Measurements from ENCODE around the gene ANO10. TPM values are rescaled to one million over a fixed set of nuclear protein-coding genes. Genes with fewer than 3 reads are reported as not detected.
"Not testable (repeated sequence)": the region's sequence is repeated elsewhere in the genome, so short reads cannot be mapped to it uniquely, and the experiment has no call there.

Gene ANO10
- polyA plus RNA-seq, 3 donors = 11.2 to 24.8 (median 21.6) TPM

DNA sequence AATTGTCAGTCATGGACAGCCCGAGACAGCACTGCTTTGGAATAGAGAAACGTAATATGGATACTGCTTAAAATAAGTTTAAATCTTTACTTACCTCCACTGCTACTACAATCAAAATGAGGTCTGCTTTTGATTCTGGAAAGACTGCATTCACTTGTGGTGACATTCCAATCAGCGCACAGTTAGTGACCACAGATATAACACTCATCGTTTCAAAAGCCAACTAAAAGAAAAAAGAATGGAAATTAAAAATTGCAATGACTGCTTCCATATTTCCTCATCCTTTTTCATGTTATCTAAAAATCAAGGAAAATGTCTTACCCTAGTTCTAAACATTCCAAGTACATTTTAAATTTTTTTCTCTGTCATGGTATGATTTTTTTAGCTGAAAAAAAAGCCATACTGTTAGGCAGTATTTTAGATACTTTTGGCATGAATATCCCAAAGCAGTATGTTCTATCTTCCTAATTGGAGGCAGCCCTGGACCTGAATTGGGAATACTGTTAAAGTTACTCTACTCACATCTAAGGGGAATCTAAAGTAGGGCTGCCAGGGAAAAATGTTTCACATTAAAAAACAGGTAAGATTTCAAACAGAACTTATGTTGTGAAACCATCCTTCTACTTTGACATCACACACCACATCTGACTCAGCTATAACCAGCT, 72.1 kb downstream of the ANO10 start:
- peaks cover 10% of the 10 kb centered on the region for H3K4me1 Mint-ChIP-seq
- TF ChIP-seq, protein P1, sequence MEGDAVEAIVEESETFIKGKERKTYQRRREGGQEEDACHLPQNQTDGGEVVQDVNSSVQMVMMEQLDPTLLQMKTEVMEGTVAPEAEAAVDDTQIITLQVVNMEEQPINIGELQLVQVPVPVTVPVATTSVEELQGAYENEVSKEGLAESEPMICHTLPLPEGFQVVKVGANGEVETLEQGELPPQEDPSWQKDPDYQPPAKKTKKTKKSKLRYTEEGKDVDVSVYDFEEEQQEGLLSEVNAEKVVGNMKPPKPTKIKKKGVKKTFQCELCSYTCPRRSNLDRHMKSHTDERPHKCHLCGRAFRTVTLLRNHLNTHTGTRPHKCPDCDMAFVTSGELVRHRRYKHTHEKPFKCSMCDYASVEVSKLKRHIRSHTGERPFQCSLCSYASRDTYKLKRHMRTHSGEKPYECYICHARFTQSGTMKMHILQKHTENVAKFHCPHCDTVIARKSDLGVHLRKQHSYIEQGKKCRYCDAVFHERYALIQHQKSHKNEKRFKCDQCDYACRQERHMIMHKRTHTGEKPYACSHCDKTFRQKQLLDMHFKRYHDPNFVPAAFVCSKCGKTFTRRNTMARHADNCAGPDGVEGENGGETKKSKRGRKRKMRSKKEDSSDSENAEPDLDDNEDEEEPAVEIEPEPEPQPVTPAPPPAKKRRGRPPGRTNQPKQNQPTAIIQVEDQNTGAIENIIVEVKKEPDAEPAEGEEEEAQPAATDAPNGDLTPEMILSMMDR (IDR thresholded peaks at IDR 0.05) = no peak
- peak overlapping the region in 2 of 7 donors; percentile 38 to 46 for H3K27ac Mint-ChIP-seq
- no peak overlapping the region for H3K4me2 ChIP-seq (replicated peaks; ENCODE audit: extremely low read depth, low read length, poor library complexity, severe bottlenecking)
- WGBS (ENCODE audit: insufficient coverage) = no CpG with 5 or more reads among the region's 4 CpGs
- peaks cover 34 to 48% of the 10 kb centered on the region in 2 donors for H3K36me3 Mint-ChIP-seq
- no peak overlapping the region for H3K4me3 Mint-ChIP-seq
- no peaks in the 10 kb centered on the region for H3K27me3 ChIP-seq (ENCODE audit: control insufficient read depth in 2 of 2, insufficient read depth in 2 of 2, low read length in 2 of 2)
- H4K20me1 ChIP-seq (ENCODE audit: insufficient read depth, low read length) = no peaks in the 10 kb centered on the region
- no peak overlapping the region for H2AFZ ChIP-seq (ENCODE audit: insufficient read depth, low read depth, low read length, poor library complexity, severe bottlenecking)
- no peak overlapping the region for H3K9ac ChIP-seq (ENCODE audit: insufficient read depth, low read length, poor library complexity, severe bottlenecking)
- H3K79me2 ChIP-seq (ENCODE audit: insufficient read depth, low read length) = no peaks in the 10 kb centered on the region
- H3K4me3 ChIP-seq (replicated peaks in 1 of 3; ENCODE audit: low read depth in 2 of 3, low read length in 3 of 3) = no peak overlapping the region
- peak overlapping the region in 1 of 2 donors; percentile 20 for H3K27ac ChIP-seq (ENCODE audit: low read depth in 1 of 2, low read length in 2 of 2)
- DNase-seq = no peak
- H3K4me1 ChIP-seq (ENCODE audit: control insufficient read depth in 1 of 2, insufficient read depth in 2 of 2, low read length in 2 of 2) = peaks cover 0 to 7% of the 10 kb centered on the region in 2 donors
- H3K9me3 Mint-ChIP-seq = peaks cover 0 to 4% (median 0%) of the 10 kb centered on the region in 7 donors
- H3K9me3 ChIP-seq (replicated peaks in 1 of 2; ENCODE audit: control insufficient read depth in 1 of 2, insufficient read depth in 1 of 2, low read length in 2 of 2) = no peaks in the 10 kb centered on the region
- intact Hi-C loops (cut with micrococcal nuclease) = loop anchor here (10.0 kb wide), 1 partner anchor 645 kb away; no protein-coding TSS in a partner anchor
- H3K27me3 Mint-ChIP-seq (ENCODE audit: low read depth in 3 of 3) = no peaks in the 10 kb centered on the region
- peaks cover 4 to 47% of the 10 kb centered on the region in 2 donors for H3K36me3 ChIP-seq (replicated peaks in 1 of 2; ENCODE audit: control insufficient read depth in 1 of 2, insufficient read depth in 2 of 2, low read length in 2 of 2)

DNA sequence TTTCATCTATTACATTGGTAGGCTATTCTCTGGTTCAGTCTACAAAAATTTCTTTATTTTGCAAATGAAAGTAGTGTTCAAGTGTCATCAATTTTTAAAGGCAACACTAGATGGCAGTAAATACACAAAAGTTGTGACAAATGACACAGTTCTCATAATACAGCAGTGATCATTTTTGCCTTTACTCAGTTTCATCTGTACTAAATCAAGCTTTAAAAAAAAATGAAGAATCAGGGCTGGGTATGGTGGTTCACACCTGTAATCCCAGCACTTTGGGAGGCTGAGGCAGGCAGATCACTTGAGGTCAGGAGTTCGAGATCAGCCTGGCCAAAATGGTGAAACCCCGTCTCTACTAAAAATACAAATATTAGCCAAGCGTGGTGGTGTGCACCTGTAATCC, 77.5 kb downstream of the ANO10 start:
- not testable (repeated sequence) for H3K4me1 ChIP-seq (ENCODE audit: control insufficient read depth in 1 of 2, insufficient read depth in 2 of 2, low read length in 2 of 2); H3K9me3 ChIP-seq (replicated peaks in 1 of 2; ENCODE audit: control insufficient read depth in 1 of 2, insufficient read depth in 1 of 2, low read length in 2 of 2); H3K4me3 Mint-ChIP-seq; H3K27ac Mint-ChIP-seq; H3K4me2 ChIP-seq (replicated peaks; ENCODE audit: extremely low read depth, low read length, poor library complexity, severe bottlenecking); H3K27me3 Mint-ChIP-seq (ENCODE audit: low read depth in 3 of 3); H2AFZ ChIP-seq (ENCODE audit: insufficient read depth, low read depth, low read length, poor library complexity, severe bottlenecking); H4K20me1 ChIP-seq (ENCODE audit: insufficient read depth, low read length); H3K9me3 Mint-ChIP-seq; H3K79me2 ChIP-seq (ENCODE audit: insufficient read depth, low read length); H3K4me3 ChIP-seq (replicated peaks in 1 of 3; ENCODE audit: low read depth in 2 of 3, low read length in 3 of 3); H3K4me1 Mint-ChIP-seq; H3K27ac ChIP-seq (ENCODE audit: low read depth in 1 of 2, low read length in 2 of 2); H3K9ac ChIP-seq (ENCODE audit: insufficient read depth, low read length, poor library complexity, severe bottlenecking); H3K27me3 ChIP-seq (ENCODE audit: control insufficient read depth in 2 of 2, insufficient read depth in 2 of 2, low read length in 2 of 2)
- intact Hi-C loops (cut with micrococcal nuclease) = loop anchor here (10.0 kb wide), 1 partner anchor 651 kb away; no protein-coding TSS in a partner anchor
- TF ChIP-seq, protein P1 (IDR thresholded peaks at IDR 0.05) = peak; percentile 69
- H3K36me3 ChIP-seq (replicated peaks in 1 of 2; ENCODE audit: control insufficient read depth in 1 of 2, insufficient read depth in 2 of 2, low read length in 2 of 2) = peaks cover 0 to 30% of the 10 kb centered on the region in 2 donors
- 100% methylated on average over 1 of the region's 3 CpGs for WGBS (ENCODE audit: insufficient coverage)
- H3K36me3 Mint-ChIP-seq = peaks cover 22 to 32% of the 10 kb centered on the region in 2 donors
- DNase-seq = peak; percentile 23 to 51 (median 30)
